ENCODE measurements around the gene DDX43.

- TF ChIP-seq CTCF (IDR thresholded peaks at IDR 0.05), result no peak
- TF ChIP-seq POLR2AphosphoS5 (IDR thresholded peaks at IDR 0.05; ENCODE audit: low read depth, low read length), result no peak
- TF ChIP-seq REST (IDR thresholded peaks at IDR 0.05; ENCODE audit: insufficient read depth in 1 of 2, low read depth in 2 of 2, low read length in 1 of 2), result no peak
Measured at GRCh38 chr6:73409395-73409794, 14.8 kb downstream of the DDX43 start.

All from Panc1 (cell line).